SK-N-MC (cell line): ENCODE data around the gene PHPT1.

Experiments used
- DNase-seq: peaks from one replicate; pipeline ENCODE4 v3.0.0-alpha.2; 2011; ENCODE audit warnings: low read depth, low spot score
- H3K27ac ChIP-seq: fragments of 200-600 bp; sonication (generic); 2 replicates; pipeline ENCODE4 v1.5.1; 2016; ENCODE audit warnings: mixed run types
- H3K36me3 ChIP-seq: fragments of 200-600 bp; sonication (generic); 2 replicates; pipeline ENCODE4 v1.6.1; 2017; ENCODE audit warnings: antibody characterized with exemption, low read length, mixed read lengths; ENCODE audit not compliant: insufficient read depth
- H3K4me3 ChIP-seq: fragments of 200-600 bp; sonication (generic); 2 replicates; pipeline ENCODE4 v1.5.1; 2016
- H3K9ac ChIP-seq: fragments of 200-600 bp; sonication (generic); 2 replicates; pipeline ENCODE4 v1.8.0; 2017; ENCODE audit warnings: mixed run types, mixed read lengths; ENCODE audit not compliant: insufficient read length
- H3K9me3 ChIP-seq: fragments of 200-600 bp; sonication (generic); 2 replicates; pipeline ENCODE4 v1.6.1; 2017; ENCODE audit warnings: low read depth, mild to moderate bottlenecking, antibody characterized with exemption, low read length, moderate library complexity, mixed read lengths
- EZH2 ChIP-seq: fragments of 200-600 bp; sonication (generic); IDR thresholded peaks from one replicate; pipeline ENCODE4 v1.6.1; 2017; ENCODE audit warnings: antibody characterized with exemption
- FOXP2 ChIP-seq: optimal IDR thresholded peaks from 2 replicates; pipeline ENCODE3; 2011; ENCODE audit warnings: mild to moderate bottlenecking, moderate library complexity; ENCODE audit not compliant: insufficient read depth; ENCODE audit errors: extremely low read length, control extremely low read depth
- POLR2AphosphoS5 ChIP-seq: IDR thresholded peaks from 2 replicates; pipeline ENCODE4 v1.6.1; 2012; ENCODE audit warnings: mild to moderate bottlenecking, low read depth, low read length, borderline replicate concordance

Gene PHPT1

GRCh38 chr9:136890661-136891060 is 41.5 kb downstream of the PHPT1 start:
- Histone ChIP-seq H3K27ac (no peak overlapping the region), H3K36me3 (peaks cover 7% of the 10 kb centered on the region; the same call in 1 of the 2 replicates), H3K4me3 (no peak overlapping the region), H3K9me3 (no peaks in the 10 kb centered on the region), H3K9ac (no peak overlapping the region)
- TF ChIP-seq EZH2 (no peak), POLR2AphosphoS5 (no peak), FOXP2 (no peak)
- DNase-seq: no peak

- TF ChIP-seq POLR2AphosphoS5: no peak
- no peak for TF ChIP-seq FOXP2
- Histone ChIP-seq H3K9me3 (no peaks in the 10 kb centered on the region), H3K9ac (no peak overlapping the region), H3K4me3 (no peak overlapping the region), H3K36me3 (peaks cover 22% of the 10 kb centered on the region), H3K27ac (no peak overlapping the region)
- no peak for DNase-seq
Measured at GRCh38 chr9:136896027-136896426, 46.8 kb downstream of the PHPT1 start.

GRCh38 chr9:136898483-136899100 is 49.4 kb downstream of the PHPT1 start:
- Histone ChIP-seq H3K4me3 (no peak overlapping the region), H3K27ac (no peak overlapping the region), H3K36me3 (peaks cover 38% of the 10 kb centered on the region), H3K9ac (no peak overlapping the region), H3K9me3 (no peaks in the 10 kb centered on the region)
- no peak for DNase-seq
- no peak for TF ChIP-seq EZH2
- TF ChIP-seq POLR2AphosphoS5: no peak
- TF ChIP-seq FOXP2: no peak

- TF ChIP-seq EZH2 (no peak), POLR2AphosphoS5 (no peak), FOXP2 (no peak)
- no peak overlapping the region for H3K9ac ChIP-seq
- H3K27ac ChIP-seq: no peak overlapping the region
- peaks cover 38% of the 10 kb centered on the region for H3K36me3 ChIP-seq
- H3K9me3 ChIP-seq: no peaks in the 10 kb centered on the region
- no peak for DNase-seq
- no peak overlapping the region for H3K4me3 ChIP-seq
Measured at GRCh38 chr9:136899196-136899595, 50.0 kb downstream of the PHPT1 start.

GRCh38 chr9:136900556-136900955 is 51.3 kb downstream of the PHPT1 start:
- Histone ChIP-seq H3K36me3 (peaks cover 49% of the 10 kb centered on the region), H3K9me3 (no peaks in the 10 kb centered on the region), H3K4me3 (no peak overlapping the region), H3K27ac (no peak overlapping the region), H3K9ac (no peak overlapping the region)
- DNase-seq: no peak
- no peak for TF ChIP-seq POLR2AphosphoS5
- no peak for TF ChIP-seq EZH2
- no peak for TF ChIP-seq FOXP2
